T-helper 1 cell treated with Interleukin-12 subunit alpha and Interleukin-12 subunit beta and Interleukin-4 antibody, amounts not matched to agents 30 μg/mL and 1 μg/mL, for 36 hours (primary cell): ENCODE data around the gene PIKFYVE.
"Not testable (repeated sequence)": the region's sequence is repeated elsewhere in the genome, so short reads cannot be mapped to it uniquely, and the experiment has no call there.

Experiments used
- H3K27ac Mint-ChIP-seq: one replicate; pipeline ENCODE4 v1.8.0; 2021; ENCODE audit warnings: mild to moderate bottlenecking, mixed read lengths
- H3K27me3 Mint-ChIP-seq: one replicate; pipeline ENCODE4 v1.8.0; 2021; ENCODE audit warnings: low read depth, mixed read lengths
- H3K36me3 Mint-ChIP-seq: one replicate; pipeline ENCODE4 v1.8.0; 2021; ENCODE audit warnings: low read depth, mixed read lengths
- H3K4me1 Mint-ChIP-seq: one replicate; pipeline ENCODE4 v1.8.0; 2021; ENCODE audit warnings: low read depth, mixed read lengths
- H3K4me3 Mint-ChIP-seq: one replicate; pipeline ENCODE4 v1.8.0; 2021; ENCODE audit warnings: mild to moderate bottlenecking, moderate library complexity, mixed read lengths
- H3K9me3 Mint-ChIP-seq: one replicate; pipeline ENCODE4 v1.8.0; 2021; ENCODE audit warnings: mixed read lengths

Gene PIKFYVE

DNA sequence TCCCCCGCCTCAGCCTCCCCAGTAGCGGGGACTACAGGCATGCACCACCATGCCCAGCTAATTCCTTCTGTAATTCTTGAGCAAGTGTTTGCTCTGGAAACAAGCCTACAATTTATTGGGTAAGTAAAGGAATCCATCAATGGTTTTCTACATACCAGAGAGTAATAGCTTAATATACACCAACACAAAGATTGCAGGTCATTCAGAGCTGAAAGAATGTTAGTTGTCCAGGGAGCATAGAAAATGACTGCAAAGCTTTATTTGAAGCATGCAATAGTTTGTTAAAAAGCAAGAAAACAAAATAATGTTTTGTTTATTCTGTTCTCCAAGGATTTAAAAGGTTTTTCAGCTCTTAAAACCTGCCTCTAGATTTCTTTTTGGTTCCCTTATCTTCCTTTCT is 16.8 kb upstream of the PIKFYVE start:
- H3K4me3 Mint-ChIP-seq, result no peak overlapping the region
- H3K36me3 Mint-ChIP-seq, result peaks cover 47% of the 10 kb centered on the region
- no peaks in the 10 kb centered on the region for H3K9me3 Mint-ChIP-seq
- H3K4me1 Mint-ChIP-seq, result peaks cover 11% of the 10 kb centered on the region
- no peaks in the 10 kb centered on the region for H3K27me3 Mint-ChIP-seq
- no peak overlapping the region for H3K27ac Mint-ChIP-seq

DNA sequence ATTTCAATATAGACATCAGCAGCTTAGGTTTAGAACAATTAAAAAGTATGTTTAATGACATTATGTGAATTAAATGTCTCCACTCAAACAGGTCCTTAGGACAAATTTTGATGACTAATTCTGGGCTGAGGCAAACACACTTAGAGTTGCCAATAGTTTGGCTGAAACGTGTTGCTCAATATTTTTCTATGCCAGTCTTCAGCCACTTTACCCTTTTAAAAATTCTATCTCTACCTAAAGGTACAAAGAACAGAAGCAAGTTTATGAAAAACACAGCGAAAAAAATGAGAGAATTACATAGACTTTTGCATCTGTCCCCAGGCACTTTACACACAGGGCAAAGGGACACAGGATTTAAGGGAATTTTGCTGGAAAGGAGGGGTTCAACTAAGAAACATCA is 15.7 kb upstream of the PIKFYVE start:
- H3K4me3 Mint-ChIP-seq, result no peak overlapping the region
- H3K27me3 Mint-ChIP-seq, result no peaks in the 10 kb centered on the region
- peaks cover 45% of the 10 kb centered on the region for H3K36me3 Mint-ChIP-seq
- H3K4me1 Mint-ChIP-seq, result peaks cover 15% of the 10 kb centered on the region
- H3K9me3 Mint-ChIP-seq, result no peaks in the 10 kb centered on the region
- no peak overlapping the region for H3K27ac Mint-ChIP-seq

DNA sequence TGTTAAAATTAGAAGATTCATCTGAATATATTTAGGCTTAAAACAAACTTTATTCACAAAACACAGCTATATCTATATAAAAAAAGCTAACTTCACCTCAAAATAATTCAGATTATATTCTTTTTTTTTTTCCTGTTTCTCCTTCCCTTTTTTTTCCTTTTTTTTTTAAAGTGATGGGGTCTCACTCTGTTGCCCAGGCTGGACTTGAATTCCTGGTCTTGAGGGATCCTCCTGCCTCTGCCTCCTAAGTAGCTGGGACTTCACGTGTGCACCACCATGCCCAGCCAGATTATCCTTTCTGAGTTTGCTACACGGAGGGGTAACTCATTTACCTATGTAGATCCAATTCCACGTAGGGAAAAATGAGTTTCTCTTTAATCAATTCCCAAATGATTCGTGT is 15.0 kb upstream of the PIKFYVE start:
- no peak overlapping the region for H3K27ac Mint-ChIP-seq
- no peak overlapping the region for H3K4me3 Mint-ChIP-seq

DNA sequence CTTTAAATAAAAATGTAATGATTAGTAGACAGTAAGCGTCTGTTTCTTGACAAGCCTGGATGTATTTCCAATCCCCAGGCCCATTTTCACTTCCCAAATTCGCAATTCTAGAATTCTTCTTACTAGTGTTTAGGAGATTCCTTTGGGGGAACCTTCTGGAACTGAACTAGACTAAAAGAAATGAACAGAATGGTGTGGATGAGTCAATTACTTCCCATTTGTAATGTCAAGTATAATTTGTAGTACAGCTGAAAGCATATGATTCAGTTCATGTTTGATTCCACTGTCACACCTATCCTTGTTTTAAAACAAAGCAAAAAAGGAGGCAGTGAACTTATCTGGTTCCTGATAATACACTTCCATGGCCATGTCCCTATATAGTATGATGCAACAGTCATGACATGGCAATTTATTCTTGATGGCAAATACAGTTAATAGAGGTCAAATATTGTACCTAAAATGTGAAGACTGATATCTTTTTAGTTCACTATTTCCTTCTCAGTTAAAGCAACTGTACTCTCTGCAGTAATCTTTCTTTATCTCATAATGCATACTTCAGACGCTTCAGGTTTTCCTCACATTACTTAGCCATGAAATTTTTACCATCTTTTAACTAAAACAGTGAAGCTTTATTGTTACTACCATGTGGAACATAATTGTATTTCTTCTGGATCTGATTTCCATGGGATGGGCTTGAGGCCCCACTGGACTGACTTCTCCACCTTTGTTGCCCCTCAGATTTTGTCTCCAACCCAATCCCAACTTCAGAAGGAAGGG is 13.2 kb upstream of the PIKFYVE start:
- Mint-ChIP-seq H3K4me1 (peaks cover 18% of the 10 kb centered on the region), H3K36me3 (peaks cover 31% of the 10 kb centered on the region), H3K27ac (no peak overlapping the region), H3K4me3 (peak overlapping the region; percentile 100), H3K9me3 (no peaks in the 10 kb centered on the region), H3K27me3 (no peaks in the 10 kb centered on the region)

More for the DNA sequence above, 15.0 kb upstream of the PIKFYVE start:
- Mint-ChIP-seq H3K27me3 (no peaks in the 10 kb centered on the region), H3K36me3 (peaks cover 41% of the 10 kb centered on the region), H3K9me3 (no peaks in the 10 kb centered on the region), H3K4me1 (peaks cover 18% of the 10 kb centered on the region)

DNA sequence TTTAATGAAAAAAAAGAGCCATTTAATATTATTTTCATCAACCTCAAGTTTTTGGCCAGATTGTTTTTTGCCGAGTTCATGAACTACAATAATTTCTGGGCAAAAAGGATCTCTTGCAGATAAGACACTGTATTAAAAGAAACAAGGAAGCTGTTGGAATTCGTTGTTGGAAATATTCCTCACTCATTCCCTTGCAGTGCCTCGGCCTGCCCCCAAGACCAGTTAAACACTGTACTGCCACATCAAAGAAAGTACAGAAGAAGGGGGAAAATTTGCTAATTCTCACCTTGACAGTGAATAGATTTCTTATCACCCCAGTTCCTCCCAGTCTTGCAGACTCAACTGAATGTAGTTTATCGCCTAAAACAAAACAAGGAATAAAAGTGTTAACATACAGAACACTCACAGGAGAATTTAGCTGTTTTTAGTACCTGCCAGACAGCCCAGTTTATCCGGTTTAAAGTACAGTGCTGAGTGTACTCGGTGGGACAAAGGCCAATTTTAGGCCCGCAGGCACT is 12.4 kb upstream of the PIKFYVE start:
- Mint-ChIP-seq H3K4me3 (peak overlapping the region; percentile 100), H3K9me3 (no peaks in the 10 kb centered on the region), H3K27me3 (no peaks in the 10 kb centered on the region), H3K36me3 (peaks cover 25% of the 10 kb centered on the region), H3K4me1 (peaks cover 18% of the 10 kb centered on the region), H3K27ac (no peak overlapping the region)

DNA sequence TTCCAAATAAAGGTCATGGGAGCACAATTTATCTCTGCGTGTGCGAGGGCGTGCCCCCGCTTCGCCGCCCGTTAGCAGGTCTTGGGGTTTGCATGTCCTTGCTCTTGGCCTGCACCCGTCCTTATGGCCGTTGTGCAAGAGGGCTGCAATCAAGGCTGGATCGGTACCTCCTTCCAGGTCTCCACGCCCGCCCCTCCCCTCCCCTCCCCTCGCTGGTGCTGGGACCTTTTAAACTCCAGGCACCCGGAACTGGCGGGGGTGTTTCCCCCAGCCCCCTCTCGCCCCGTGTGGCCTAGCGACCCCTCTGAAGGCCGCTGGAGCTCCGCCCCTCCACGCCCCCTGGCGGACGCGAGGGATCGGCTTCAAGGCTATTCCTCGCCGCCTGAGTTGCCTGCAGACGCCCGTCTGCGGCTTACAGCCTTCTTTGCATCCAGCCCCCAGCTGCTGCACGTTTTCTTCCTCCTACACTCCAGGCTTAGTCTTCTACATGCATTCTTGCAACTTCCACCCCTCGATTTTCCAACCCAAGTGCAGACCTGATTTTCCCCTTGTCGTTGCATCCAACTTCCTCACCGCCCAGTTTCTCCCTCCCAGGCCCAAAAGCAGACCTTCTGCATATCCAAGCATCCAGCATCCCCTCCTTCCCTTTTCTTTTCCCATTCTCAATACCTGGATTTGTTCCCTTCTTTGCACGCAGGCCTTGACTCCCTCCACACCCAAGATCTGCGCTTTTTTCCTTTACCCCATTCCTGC is 11.8 kb upstream of the PIKFYVE start:
- Mint-ChIP-seq H3K9me3 (no peaks in the 10 kb centered on the region), H3K27me3 (peaks cover 3% of the 10 kb centered on the region), H3K36me3 (peaks cover 23% of the 10 kb centered on the region), H3K27ac (peak overlapping the region; percentile 81), H3K4me1 (peaks cover 18% of the 10 kb centered on the region), H3K4me3 (peak overlapping the region; percentile 100)

DNA sequence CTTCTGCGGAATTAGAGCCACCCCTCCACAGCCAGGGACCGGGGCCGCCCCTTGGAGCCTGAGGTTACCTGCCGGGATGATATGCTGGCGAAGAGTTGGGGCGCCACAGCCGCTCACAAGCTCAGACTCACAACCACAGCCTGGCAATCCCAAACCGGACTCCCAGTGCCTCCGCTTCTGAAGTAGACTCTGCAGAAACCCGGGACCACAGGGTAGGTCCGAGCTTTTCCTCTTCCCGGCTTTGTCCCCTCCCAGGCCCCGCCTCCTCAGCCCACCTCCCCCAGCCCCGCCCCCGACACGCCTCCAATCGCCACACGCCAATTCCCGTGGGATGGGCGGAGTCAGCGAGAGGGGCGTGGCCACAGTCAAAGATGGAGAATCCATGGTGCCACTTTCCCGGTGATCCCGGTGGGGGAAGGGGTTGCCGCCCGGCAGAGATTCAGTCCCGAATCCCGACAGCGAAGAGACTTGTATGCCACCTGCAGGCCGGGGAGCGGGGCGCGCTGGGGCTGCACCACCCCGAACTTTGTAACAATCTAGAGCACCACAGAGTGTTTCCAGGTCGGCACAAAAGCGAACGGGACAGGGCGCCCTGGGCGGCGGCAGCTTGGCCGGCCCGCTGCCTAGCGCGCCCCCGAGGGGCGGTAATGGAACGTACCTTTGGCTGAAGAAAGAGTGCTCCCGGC is 11.0 kb upstream of the PIKFYVE start, which contains the start of gene IDH1:
Gene IDH1, minus strand, starts transcription at position 201 of the 686 bp plus-strand sequence. CDS start 3,520 bp downstream, outside the sequence.
- Mint-ChIP-seq H3K36me3 (peaks cover 18% of the 10 kb centered on the region), H3K9me3 (no peaks in the 10 kb centered on the region), H3K4me1 (peaks cover 18% of the 10 kb centered on the region), H3K27ac (peak within 1 kb of the TSS; percentile 81), H3K27me3 (peaks cover 9% of the 10 kb centered on the region), H3K4me3 (peak within 1 kb of the TSS; percentile 100)

DNA sequence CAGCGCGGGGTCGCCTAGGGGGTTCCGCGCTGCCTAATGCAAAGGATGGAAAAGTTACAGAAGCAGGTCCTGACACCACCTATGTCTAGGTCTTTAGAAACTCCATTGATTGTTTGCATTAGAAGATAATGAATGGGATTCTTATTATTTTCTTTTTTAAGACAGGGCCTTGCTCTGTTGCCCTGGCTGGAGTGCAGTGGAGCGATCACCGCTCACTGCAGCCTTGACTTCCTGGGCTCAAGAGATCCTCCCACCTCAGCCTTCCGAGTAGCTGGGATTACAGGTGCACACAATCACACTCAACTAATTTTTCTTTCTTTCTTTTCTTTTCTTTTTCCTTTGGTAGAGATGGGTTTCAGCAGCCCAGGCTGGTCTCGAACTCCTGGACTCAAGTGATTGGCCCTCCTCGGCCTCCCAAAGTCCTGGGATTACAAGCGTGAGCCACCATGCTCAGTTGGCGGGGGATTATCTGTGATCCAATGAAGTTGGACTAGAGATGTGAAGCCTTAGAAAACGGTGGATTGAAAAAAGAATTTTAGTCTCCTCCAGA is 10.4 kb upstream of the PIKFYVE start:
- H3K27me3 Mint-ChIP-seq, result peaks cover 9% of the 10 kb centered on the region
- H3K27ac Mint-ChIP-seq, result no peak overlapping the region
- peak overlapping the region; percentile 100 for H3K4me3 Mint-ChIP-seq
- H3K36me3 Mint-ChIP-seq, result peaks cover 13% of the 10 kb centered on the region
- peaks cover 18% of the 10 kb centered on the region for H3K4me1 Mint-ChIP-seq
- no peaks in the 10 kb centered on the region for H3K9me3 Mint-ChIP-seq

DNA sequence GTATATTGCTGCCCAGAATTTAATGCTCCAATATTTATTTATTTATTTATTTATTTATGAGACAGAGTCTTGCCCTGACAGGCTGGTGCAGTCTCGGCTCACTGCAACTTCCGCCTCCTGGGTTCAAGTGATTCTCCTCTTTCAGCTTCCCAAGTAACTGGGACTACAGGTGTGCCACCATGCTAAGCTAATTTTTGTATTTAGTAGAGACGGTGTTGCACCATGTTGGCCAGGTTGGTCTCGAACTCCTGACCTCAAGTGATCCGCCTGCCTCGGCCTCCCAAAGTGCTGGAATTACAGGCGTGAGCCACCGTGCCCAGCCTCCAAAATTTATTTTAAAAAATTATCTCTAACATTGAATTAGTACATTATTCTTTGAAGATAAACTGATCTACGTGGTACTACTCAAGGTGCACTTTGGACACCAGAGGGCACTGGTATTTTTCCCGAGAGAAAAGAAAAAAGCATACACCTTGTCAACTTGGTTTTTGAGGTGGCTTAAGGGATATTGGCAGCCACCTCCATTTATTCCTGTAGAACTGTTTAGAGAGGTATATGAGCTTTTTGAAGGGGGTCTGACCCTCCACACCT is 9.8 kb upstream of the PIKFYVE start:
- no peaks in the 10 kb centered on the region for H3K9me3 Mint-ChIP-seq
- H3K27ac Mint-ChIP-seq, result no peak overlapping the region
- H3K4me3 Mint-ChIP-seq, result peak overlapping the region; percentile 34
- peaks cover 9% of the 10 kb centered on the region for H3K27me3 Mint-ChIP-seq
- peaks cover 18% of the 10 kb centered on the region for H3K4me1 Mint-ChIP-seq
- H3K36me3 Mint-ChIP-seq, result peaks cover 10% of the 10 kb centered on the region

DNA sequence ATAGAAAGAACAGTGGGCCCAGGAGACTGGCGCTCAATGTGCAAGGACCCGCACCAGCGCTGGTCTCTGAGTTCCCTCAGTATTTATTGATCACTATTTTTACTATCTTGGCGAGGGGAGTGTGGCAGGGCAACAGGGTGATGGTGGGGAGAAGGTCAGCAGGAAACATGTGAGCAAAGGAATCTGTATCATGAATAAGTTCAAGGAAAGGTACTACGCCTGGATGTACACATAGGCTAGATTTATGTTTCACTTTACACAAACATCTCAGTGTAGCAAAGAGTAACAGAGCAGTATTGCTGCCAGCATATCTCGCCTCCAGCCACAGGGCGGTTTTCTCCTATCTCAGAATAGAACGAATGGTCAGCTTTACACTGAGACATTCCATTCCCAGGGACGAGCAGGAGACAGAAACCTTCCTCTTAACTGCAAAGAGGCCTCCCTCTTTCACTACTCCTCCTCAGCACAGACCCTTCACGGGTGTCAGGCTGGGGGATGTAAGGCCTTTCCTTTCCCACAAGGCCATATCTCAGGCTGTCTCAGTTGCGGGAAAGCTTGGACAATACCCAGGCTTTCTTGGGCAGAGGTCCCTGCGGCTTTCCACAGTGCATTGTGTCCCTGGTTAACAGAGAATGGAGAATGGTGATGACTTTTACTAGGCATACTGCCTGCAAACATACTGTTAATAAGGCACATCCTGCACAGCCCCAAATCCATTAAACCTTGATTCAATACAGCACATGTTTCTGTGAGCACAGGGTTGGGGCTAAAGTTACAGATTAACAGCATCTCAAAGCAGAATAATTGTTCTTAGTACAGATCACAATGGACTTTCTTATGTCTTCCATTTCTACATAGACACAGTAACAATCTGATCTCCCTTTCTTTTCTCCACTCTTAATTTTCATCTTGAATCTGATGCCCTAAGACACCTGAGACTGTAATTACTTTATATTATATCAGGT is 8.9 kb upstream of the PIKFYVE start:
- not testable (repeated sequence) for H3K27ac Mint-ChIP-seq, H3K36me3 Mint-ChIP-seq, H3K27me3 Mint-ChIP-seq, H3K9me3 Mint-ChIP-seq
- Mint-ChIP-seq H3K4me1 (peaks cover 18% of the 10 kb centered on the region), H3K4me3 (peak overlapping the region; percentile 12)

DNA sequence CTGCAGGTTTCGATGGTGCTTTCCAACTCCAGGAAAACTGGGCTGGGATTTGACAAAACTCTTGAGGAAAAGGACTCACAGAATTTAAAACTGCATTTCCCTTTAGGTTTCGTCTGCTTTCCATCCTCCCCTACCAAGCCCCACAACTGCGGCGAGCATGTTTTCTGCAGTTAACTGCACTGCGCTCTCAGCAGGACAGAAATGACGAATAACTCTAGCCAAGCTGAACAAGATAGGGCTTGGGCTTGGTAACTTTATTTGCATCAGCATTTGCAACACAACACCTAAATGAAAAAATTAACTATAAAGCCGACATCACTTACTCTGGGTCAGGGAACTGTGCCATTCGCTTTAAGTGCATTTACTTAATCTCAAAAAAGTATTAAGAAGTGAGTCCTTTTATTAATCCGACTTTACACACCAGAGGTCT is 669 bp upstream of the PIKFYVE start:
- peaks cover 30% of the 10 kb centered on the region for H3K4me1 Mint-ChIP-seq
- H3K36me3 Mint-ChIP-seq, result peaks cover 8% of the 10 kb centered on the region

DNA sequence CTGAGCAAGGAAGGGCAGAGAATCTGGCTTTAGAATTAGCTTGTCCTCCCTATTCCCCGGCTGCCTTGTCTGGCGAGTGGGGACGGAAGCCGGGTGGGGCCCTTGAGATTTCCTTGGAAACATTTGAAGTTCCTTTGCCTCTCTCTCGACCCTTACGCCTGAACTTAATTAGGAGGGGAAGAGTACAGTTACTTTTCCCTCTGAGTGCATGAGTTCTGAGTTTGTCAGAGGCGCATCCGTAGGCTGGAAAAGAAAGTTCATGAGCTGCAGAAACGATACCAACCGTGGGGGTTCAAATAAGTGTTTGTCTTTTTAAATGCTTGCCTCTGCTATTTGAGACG is 468 bp downstream of the PIKFYVE start:
- no peaks in the 10 kb centered on the region for H3K27me3 Mint-ChIP-seq

More for the DNA sequence above, 669 bp upstream of the PIKFYVE start:
- no peaks in the 10 kb centered on the region for H3K27me3 Mint-ChIP-seq
- peak overlapping the region; percentile 97 for H3K27ac Mint-ChIP-seq
- H3K4me3 Mint-ChIP-seq, result peak overlapping the region; percentile 95
- H3K9me3 Mint-ChIP-seq, result no peaks in the 10 kb centered on the region

DNA sequence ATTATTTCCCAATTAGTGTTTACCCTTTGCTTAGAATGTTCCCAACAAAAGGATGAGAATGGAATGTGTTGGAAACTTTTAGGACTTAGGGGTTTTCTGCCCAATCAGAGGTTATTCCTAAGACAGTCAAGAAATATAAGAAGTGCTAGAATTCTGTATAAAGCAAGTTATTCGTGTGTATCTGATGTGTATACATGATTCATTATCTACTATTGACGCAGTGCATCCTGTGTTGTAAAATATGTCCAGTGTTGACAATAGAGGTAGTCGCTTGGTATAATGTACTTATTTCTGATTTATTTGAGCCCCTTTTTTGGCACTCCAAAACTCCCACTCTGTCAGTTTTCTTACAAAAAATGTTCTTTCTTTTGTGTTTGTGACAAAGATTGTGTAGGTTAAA is 881 bp downstream of the PIKFYVE start:
- peak overlapping the region; percentile 95 for H3K4me3 Mint-ChIP-seq
- no peaks in the 10 kb centered on the region for H3K9me3 Mint-ChIP-seq
- no peaks in the 10 kb centered on the region for H3K27me3 Mint-ChIP-seq
- peaks cover 14% of the 10 kb centered on the region for H3K36me3 Mint-ChIP-seq
- H3K27ac Mint-ChIP-seq, result peak overlapping the region; percentile 97
- H3K4me1 Mint-ChIP-seq, result peaks cover 35% of the 10 kb centered on the region

More for the DNA sequence above, 468 bp downstream of the PIKFYVE start:
- Mint-ChIP-seq H3K4me3 (peak overlapping the region; percentile 95), H3K27ac (peak overlapping the region; percentile 97), H3K4me1 (peaks cover 34% of the 10 kb centered on the region), H3K9me3 (no peaks in the 10 kb centered on the region), H3K36me3 (peaks cover 13% of the 10 kb centered on the region)
